Transverse colon (tissue), 3 donors: ENCODE results near the gene SMG6.

Experiments used
- CTCF ChIP-seq, 5 experiments: fragments of 200-600 bp in 3 of 5; fragments of 450-650 bp in 2 of 5; sonication (generic) in 3 of 5; IDR thresholded peaks; 1 replicate in 2 of 5; 2 replicates in 3 of 5; pipeline ENCODE4 v1.5.1; 2016 to 2017; ENCODE audit warnings: antibody characterized with exemption in 5 of 5, inconsistent platforms in 3 of 5, mild to moderate bottlenecking in 2 of 5, moderate library complexity in 1 of 5
- POLR2A ChIP-seq: fragments of 450-650 bp; IDR thresholded peaks from one replicate; pipeline ENCODE4 v1.6.1; 2016; ENCODE audit warnings: antibody characterized with exemption, mild to moderate bottlenecking, moderate library complexity

- no peak for TF ChIP-seq CTCF (IDR thresholded peaks at IDR 0.05)
- TF ChIP-seq POLR2A = no peak
Measured at GRCh38 chr17:2017274-2017941, 286.2 kb downstream of the SMG6 start.
